NCI-H226 (cell line): ENCODE data around the gene HPSE2.
"Not testable (repeated sequence)": the region's sequence is repeated elsewhere in the genome, so short reads cannot be mapped to it uniquely, and the experiment has no call there.

Experiments
- DNase-seq: peaks from one replicate; pipeline ENCODE4 v3.0.0-alpha.2; 2015

The HPSE2 gene

GRCh38 chr10:99002392-99002791 is 233.3 kb downstream of the HPSE2 start:
- no peak for DNase-seq

GRCh38 chr10:98997596-98997995 is 238.1 kb downstream of the HPSE2 start:
- DNase-seq: no peak

- DNase-seq: no peak
Observed at GRCh38 chr10:98994030-98994429, 241.6 kb downstream of the HPSE2 start.

DNA sequence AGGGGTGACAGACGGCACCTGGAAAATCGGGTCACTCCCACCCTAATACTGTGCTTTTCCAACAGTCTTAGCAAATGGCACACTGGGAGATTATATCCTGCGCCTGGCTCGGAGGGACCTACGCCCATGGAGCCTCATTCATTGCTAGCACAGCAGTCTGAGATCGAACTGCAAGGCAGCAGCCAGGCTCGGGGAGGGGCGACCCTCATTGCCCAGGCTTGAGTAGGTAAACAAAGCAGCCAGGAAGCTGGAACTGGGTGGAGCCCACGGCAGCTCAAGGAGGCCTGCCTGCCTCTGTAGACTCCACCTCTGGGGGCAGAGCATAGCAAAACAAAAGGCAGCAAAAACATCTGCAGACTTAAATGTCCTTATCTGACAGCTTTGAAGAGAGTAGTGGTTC is 251.9 kb downstream of the HPSE2 start:
- DNase-seq: not testable (repeated sequence)

GRCh38 chr10:98980353-98980752 is 255.3 kb downstream of the HPSE2 start:
- no peak for DNase-seq

DNA sequence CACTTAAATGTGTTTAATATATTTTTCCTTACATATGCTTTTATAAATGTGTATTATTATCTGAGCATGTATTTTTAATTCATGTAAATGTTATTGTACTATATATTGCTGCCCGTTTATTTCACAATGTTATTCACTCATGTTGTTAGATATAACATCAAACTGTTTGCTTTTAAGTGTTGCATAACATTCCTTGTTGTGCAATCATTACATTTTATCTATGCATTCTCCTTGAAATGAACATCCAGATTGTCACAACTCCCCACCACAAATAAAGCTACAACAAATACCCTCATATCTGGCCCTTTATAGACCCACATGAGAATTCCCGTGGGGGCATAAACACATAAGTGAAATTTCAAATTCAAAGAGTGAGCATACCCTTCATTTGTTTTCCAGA is 264.2 kb downstream of the HPSE2 start:
- no peak for DNase-seq

GRCh38 chr10:98967601-98968000 is 268.1 kb downstream of the HPSE2 start:
- no peak for DNase-seq

GRCh38 chr10:98963608-98964007 is 272.0 kb downstream of the HPSE2 start:
- no peak for DNase-seq

GRCh38 chr10:98959379-98959778 is 276.3 kb downstream of the HPSE2 start:
- no peak for DNase-seq

DNA sequence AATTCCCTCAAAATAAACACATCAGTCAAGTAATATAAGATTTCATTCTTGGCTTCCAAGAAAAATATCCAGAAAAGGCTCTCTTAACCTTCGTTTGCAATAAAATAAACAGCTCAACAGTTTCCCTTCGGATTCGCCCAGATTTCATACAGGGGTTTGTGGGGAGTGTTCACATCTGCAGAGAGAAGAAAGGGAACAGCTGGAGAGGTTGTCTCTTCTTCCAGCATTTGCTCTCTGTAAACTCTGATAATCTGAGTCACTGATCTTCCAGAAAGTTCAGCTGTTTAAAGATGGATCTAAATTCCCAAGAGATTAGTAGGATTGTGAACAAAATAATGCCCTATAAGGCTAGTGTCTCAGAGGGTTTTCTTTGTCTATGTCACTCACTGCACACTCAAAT is 277.9 kb downstream of the HPSE2 start:
- DNase-seq: no peak

- DNase-seq: no peak
Observed at GRCh38 chr10:98956576-98957260, 278.9 kb downstream of the HPSE2 start.

DNA sequence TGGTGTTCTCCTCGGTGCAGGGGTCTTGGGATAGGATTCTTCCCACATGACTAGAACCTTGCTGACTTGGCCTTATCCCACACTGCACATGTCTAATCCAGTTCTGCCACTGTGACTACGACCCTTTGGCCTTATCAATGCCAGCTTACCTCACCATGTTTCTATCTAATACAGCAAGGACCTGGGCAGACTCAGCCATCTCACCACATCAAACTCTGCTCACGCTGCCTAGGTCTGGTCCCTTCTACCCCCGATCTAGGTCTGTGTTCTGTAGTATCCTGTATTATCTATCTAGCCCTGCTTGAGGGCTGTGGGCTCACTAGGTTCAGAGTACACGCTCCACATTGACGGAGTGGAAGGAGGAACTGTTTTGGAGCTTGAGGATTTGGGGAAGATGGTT is 282.4 kb downstream of the HPSE2 start:
- DNase-seq: no peak

- no peak for DNase-seq
Observed at GRCh38 chr10:98951269-98952000, 284.2 kb downstream of the HPSE2 start.

GRCh38 chr10:98950106-98950505 is 285.5 kb downstream of the HPSE2 start:
- DNase-seq: no peak

- no peak for DNase-seq
Observed at GRCh38 chr10:98949306-98949705, 286.3 kb downstream of the HPSE2 start.

- DNase-seq: no peak
Observed at GRCh38 chr10:98943681-98944080, 292.0 kb downstream of the HPSE2 start.

DNA sequence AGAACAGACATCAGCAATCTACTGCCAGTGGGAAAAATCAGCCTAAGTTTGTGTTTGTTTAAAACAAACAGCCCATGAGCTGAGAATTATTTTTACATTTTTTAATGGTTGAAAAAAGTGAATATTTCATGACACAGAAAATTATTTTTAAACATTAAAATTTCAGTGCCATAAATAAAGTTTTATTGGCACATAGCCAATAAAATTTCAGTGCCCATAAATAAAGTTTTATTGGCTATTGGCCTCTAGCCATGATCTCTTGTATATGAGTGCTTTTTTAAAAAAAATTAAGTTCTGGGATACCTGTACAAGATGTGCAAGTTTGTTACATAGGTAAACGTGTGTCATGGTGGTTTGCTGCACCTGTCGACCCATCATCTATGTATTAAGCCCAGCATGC is 305.9 kb downstream of the HPSE2 start:
- no peak for DNase-seq

DNA sequence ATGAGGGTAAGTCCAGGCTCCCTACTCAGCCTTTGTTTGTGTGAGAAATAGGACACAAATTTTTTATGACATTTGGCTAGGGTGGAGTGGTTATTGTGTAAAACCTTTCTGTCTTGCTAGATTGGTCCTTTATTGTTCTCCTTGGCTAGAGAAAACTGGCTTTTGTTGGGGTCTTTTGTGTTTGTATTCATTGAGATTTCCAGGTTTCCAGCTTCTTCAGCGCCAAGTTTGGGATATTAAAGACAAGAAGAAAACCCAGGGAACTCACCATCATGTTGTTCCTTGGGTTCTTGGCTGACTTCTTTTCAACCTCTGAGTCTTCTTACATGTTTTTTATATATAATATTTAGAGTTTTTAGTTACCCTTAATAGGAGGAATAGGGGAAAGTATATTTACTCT is 310.0 kb downstream of the HPSE2 start:
- DNase-seq: no peak

DNA sequence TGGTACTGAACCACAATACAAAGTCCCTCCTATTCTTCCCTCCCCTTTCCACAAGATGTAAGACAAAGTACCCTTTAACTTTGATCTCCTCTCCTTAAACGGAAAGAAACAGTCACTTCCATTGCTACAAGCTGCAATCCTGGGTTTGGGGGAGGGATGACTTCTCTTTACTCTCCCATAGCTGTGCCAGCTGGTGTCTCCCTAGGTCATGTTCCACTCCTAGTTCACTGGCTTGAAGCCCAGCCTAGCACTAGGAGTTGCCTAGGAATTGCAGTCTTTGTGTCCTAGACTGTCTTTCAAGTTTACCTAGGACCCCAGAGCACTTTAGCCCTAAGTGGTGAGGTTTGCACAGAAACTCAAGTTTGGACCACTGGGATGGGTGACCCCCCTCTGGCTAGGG is 311.1 kb downstream of the HPSE2 start:
- DNase-seq: no peak

DNA sequence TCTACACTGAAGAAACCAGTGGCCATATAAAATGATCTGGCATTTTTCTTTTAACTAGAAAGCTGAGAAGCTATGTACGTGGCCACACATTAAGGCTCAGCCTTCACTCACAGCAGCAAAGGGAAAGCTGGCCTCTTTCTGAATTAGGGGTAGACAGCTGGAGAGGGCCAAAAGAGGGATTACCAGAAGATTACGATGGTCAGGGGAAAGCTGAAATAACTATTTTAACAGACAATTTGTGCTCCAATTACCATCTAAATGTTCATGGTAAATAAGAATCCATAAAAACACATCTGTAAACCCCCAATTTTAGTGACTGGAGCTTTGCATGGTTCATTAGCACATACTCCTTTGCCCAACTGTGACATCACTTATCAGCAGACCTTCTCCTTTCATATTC is 314.3 kb downstream of the HPSE2 start:
- no peak for DNase-seq

DNA sequence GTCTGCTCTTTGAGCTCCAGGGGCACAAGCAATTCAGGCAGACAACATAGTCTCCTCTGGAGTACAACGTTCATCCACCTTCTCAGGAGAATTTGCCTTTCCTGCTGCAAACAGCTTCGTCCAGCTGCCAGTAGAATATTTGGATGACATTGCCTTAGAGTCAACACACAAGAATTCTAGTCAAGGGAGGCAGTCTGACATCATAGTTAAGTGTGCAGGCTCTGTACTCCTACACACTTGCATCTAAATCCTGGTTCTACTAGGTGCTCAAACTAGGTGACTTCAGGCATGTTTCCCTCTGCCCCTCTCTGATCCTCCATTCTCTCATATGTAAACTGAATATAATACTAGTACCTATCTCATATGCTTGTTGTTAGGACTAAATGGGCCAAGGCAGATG is 314.8 kb downstream of the HPSE2 start:
- no peak for DNase-seq

- DNase-seq: no peak
Observed at GRCh38 chr10:98920360-98920759, 315.3 kb downstream of the HPSE2 start.

DNA sequence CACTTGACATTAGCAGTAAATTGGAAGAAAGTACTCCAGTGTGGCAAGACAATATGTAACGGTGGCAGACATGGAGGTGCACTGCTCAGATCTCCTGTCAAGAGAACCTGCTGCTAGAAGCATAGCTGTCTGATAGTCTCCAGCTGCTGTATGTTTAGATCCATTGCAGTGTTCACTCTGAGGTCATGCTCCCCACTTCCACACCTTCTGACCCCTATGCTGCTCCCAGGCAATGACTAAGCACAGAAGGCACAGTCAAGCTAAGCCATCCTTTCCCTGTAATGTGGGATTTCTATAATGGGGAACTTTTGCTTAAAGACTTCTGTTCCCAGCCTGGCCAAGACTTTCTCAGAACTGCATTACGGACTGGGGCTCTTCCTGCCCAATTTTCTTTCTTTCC is 315.8 kb downstream of the HPSE2 start:
- no peak for DNase-seq

DNA sequence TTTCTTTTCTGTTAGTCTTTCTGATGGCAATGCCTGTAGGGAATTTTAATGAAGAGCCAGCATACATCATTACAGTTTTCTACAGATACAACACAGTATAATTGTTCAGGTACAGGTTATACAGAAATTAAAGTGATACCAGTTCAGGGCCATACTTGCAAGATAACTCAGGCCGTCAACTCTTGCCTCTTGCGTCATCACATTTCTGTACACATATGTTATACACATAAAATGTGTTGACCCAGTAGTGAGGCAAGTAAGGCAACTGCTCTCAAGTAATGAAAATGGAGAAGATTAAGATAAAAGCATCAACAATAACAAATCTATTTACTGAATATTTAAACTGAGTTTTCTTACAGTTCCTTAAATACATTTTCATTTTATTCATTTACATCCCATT is 317.8 kb downstream of the HPSE2 start:
- no peak for DNase-seq
